SK-N-SH (cell line): ENCODE results near the gene ETV3. TPM values are rescaled to one million over a fixed set of nuclear protein-coding genes. Genes with fewer than 3 reads are reported as not detected.

Experiments used
- CTCF ChIA-PET: fragments of 300-600, 350-600 bp; formaldehyde crosslinking; extraction: SDS; loops from one replicate; lab custom pipeline; 2021; lab: Yijun Ruan, JAX
- POLR2A ChIA-PET: fragments of 350-600 bp; sonication (Branson Sonifier 250); formaldehyde crosslinking; extraction: SDS; loops from one replicate; lab custom pipeline; 2020; ENCODE audit warnings: antibody characterized with exemption, inconsistent platforms; lab: Yijun Ruan, JAX
- DNase-seq: peaks from one replicate; pipeline ENCODE4 v3.0.0; 2012
- H2AFZ ChIP-seq: fragments of 200-600 bp; sonication (generic); 2 replicates; pipeline ENCODE4 v1.8.1; 2016; ENCODE audit warnings: antibody characterized with exemption, mild to moderate bottlenecking, low read depth
- H3F3A ChIP-seq: fragments of 200-600 bp; sonication (generic); replicated peaks from 2 replicates; pipeline ENCODE3; 2016; ENCODE audit warnings: antibody characterized with exemption, mild to moderate bottlenecking; ENCODE audit not compliant: insufficient read depth
- H3K27ac ChIP-seq, 2 experiments: fragments of 200-500 bp in 1 of 2; fragments of 200-600 bp in 1 of 2; sonication (Bioruptor generic) in 1 of 2; sonication (generic), shearing (Covaris generic) in 1 of 2; 2 replicates each; pipeline versions ENCODE4 v1.5.1 to v1.6.1; 2014 to 2016; ENCODE audit warnings: low read depth in 2 of 2, inconsistent platforms in 1 of 2, low read length in 1 of 2, mild to moderate bottlenecking in 1 of 2, mixed read lengths in 1 of 2
- H3K27me3 ChIP-seq: fragments of 200-600 bp; sonication (generic), shearing (Covaris generic); 2 replicates; pipeline ENCODE4 v1.6.1; 2016; ENCODE audit warnings: mixed run types; ENCODE audit not compliant: insufficient read depth
- H3K36me3 ChIP-seq, 2 experiments: fragments of 200-500 bp in 1 of 2; fragments of 200-600 bp in 1 of 2; sonication (Bioruptor generic) in 1 of 2; sonication (generic) in 1 of 2; replicated peaks in 1 of 2; 2 replicates each; pipeline versions ENCODE3 to v1.5.1; 2014 to 2016; ENCODE audit warnings: low read length in 1 of 2, mild to moderate bottlenecking in 1 of 2; ENCODE audit not compliant: insufficient read depth in 2 of 2, control insufficient read depth in 1 of 2
- H3K4me1 ChIP-seq, 2 experiments: fragments of 200-500 bp in 1 of 2; fragments of 200-600 bp in 1 of 2; sonication (Bioruptor generic) in 1 of 2; sonication (generic), shearing (Covaris generic) in 1 of 2; 2 replicates each; pipeline versions ENCODE4 v1.5.1 to v1.6.1; 2014 to 2016; ENCODE audit warnings: low read depth in 1 of 2, low read length in 1 of 2, mixed run types in 1 of 2; ENCODE audit not compliant: insufficient read depth in 2 of 2, control insufficient read depth in 1 of 2
- H3K4me2 ChIP-seq: fragments of 200-600 bp; sonication (generic), shearing (Covaris generic); 2 replicates; pipeline ENCODE4 v1.6.1; 2017; ENCODE audit warnings: mixed run types
- H3K4me3 ChIP-seq, 2 experiments: fragments of 200-500 bp in 1 of 2; fragments of 200-600 bp in 1 of 2; sonication (Bioruptor generic) in 1 of 2; sonication (generic), shearing (Covaris generic) in 1 of 2; 2 replicates each; pipeline versions ENCODE4 v1.5.1 to v1.8.1; 2014 to 2016; ENCODE audit warnings: low read depth in 2 of 2, inconsistent platforms in 1 of 2, low read length in 1 of 2, mild to moderate bottlenecking in 1 of 2, mixed read lengths in 1 of 2, moderate library complexity in 1 of 2
- H3K79me2 ChIP-seq: fragments of 200-600 bp; sonication (generic); 2 replicates; pipeline ENCODE4 v1.8.1; 2017; ENCODE audit warnings: mild to moderate bottlenecking; ENCODE audit not compliant: insufficient read depth
- H3K9ac ChIP-seq: fragments of 200-600 bp; sonication (generic); 2 replicates; pipeline ENCODE4 v1.6.1; 2017; ENCODE audit warnings: mixed run types
- H3K9me2 ChIP-seq: fragments of 200-600 bp; sonication (generic); 2 replicates; pipeline ENCODE4 v1.6.1; 2017; ENCODE audit warnings: mixed run types
- H3K9me3 ChIP-seq: fragments of 200-600 bp; sonication (generic); 2 replicates; pipeline ENCODE4 v1.6.1; 2017; ENCODE audit warnings: mixed run types, mild to moderate bottlenecking, moderate library complexity
- H4K20me1 ChIP-seq: fragments of 200-600 bp; sonication (generic); 2 replicates; pipeline ENCODE4 v1.6.1; 2017; ENCODE audit warnings: mild to moderate bottlenecking, mixed run types; ENCODE audit not compliant: insufficient read depth
- CTCF ChIP-seq: fragments of 200-600 bp; sonication (generic); IDR thresholded peaks from 2 replicates; pipeline ENCODE4 v1.6.1; 2017; ENCODE audit warnings: antibody characterized with exemption, mild to moderate bottlenecking, moderate library complexity
- EP300 ChIP-seq, 2 experiments: IDR thresholded peaks; 2 replicates each; pipeline versions ENCODE4 v1.4.0 to v1.6.1; 2012; ENCODE audit warnings: borderline replicate concordance in 1 of 2, low read depth in 1 of 2, low read length in 1 of 2
- FOXJ3 ChIP-seq: sonication (generic); formaldehyde crosslinking; IDR thresholded peaks from 2 replicates; pipeline ENCODE4 v1.5.1; 2020; ENCODE audit warnings: mild to moderate bottlenecking, missing genetic modification reagents
- FOXM1 ChIP-seq: IDR thresholded peaks from 2 replicates; pipeline ENCODE4 v1.4.0; 2012; ENCODE audit warnings: low read depth, mild to moderate bottlenecking
- GABPA ChIP-seq: IDR thresholded peaks from 2 replicates; pipeline ENCODE4 v1.4.0; 2012; ENCODE audit warnings: low read depth, mild to moderate bottlenecking
- GATA2 ChIP-seq: sonication (generic); formaldehyde crosslinking; IDR thresholded peaks from 2 replicates; pipeline ENCODE4 v1.5.0; 2020; ENCODE audit warnings: mild to moderate bottlenecking, missing genetic modification reagents
- IRF3 ChIP-seq: fragments of 150-350 bp; IDR thresholded peaks from 2 replicates; pipeline ENCODE4 v1.6.1; 2016; ENCODE audit warnings: mild to moderate bottlenecking, low read depth, low read length
- MEF2A ChIP-seq: IDR thresholded peaks from 2 replicates; pipeline ENCODE4 v1.4.0; 2012; ENCODE audit warnings: low read depth, borderline replicate concordance
- PBX3 ChIP-seq: IDR thresholded peaks from 2 replicates; pipeline ENCODE4; 2012
- REST ChIP-seq: IDR thresholded peaks from 2 replicates; pipeline ENCODE4 v1.6.1; 2012; ENCODE audit warnings: mild to moderate bottlenecking, low read depth, low read length, moderate library complexity
- TEAD4 ChIP-seq: IDR thresholded peaks from 2 replicates; pipeline ENCODE4 v1.4.0; 2012; ENCODE audit warnings: mild to moderate bottlenecking, borderline replicate concordance; ENCODE audit not compliant: insufficient read depth
- USF1 ChIP-seq: IDR thresholded peaks from 2 replicates; pipeline ENCODE4 v1.4.0; 2012; ENCODE audit warnings: low read depth, borderline replicate concordance
- USF2 ChIP-seq: fragments of 150-350 bp; IDR thresholded peaks from 2 replicates; pipeline ENCODE4 v1.6.1; 2017; ENCODE audit warnings: antibody characterized with exemption, low read length, low read depth, borderline replicate concordance
- YY1 ChIP-seq: IDR thresholded peaks from 2 replicates; pipeline ENCODE4 v1.4.0; 2012; ENCODE audit warnings: low read depth, mild to moderate bottlenecking
- ZBTB33 ChIP-seq: IDR thresholded peaks from 2 replicates; pipeline ENCODE4 v1.4.0; 2012; ENCODE audit warnings: low read depth, borderline replicate concordance
- WGBS: methylation state at CpG from one replicate; pipeline ENCODE4 v1.1.6; 2017; ENCODE audit warnings: low lambda C conversion rate; 5-methylcytosine and 5-hydroxymethylcytosine counted together
- polyA plus RNA-seq, 3 experiments: library from polyadenylated mRNA; depleted of rRNA; stranded (reverse); fragments of >200 nt; gene quantifications; 2 replicates each; pipeline ENCODE4 v1.2.3, GENCODE V29; 2012

Gene ETV3
- polyA plus RNA-seq, 1 of the 3 experiments (the other 2 are of a cell fraction), result 5.4 TPM

GRCh38 chr1:157095551-157095950 is 42.6 kb downstream of the ETV3 start:
- Histone ChIP-seq H4K20me1 (no peaks in the 10 kb centered on the region), H3K4me1 (peaks cover 1 to 4% of the 10 kb centered on the region in 2 experiments; a peak in 2 of 4 replicates), H3K27me3 (no peaks in the 10 kb centered on the region), H3K9ac (no peak overlapping the region), H3K79me2 (no peaks in the 10 kb centered on the region), H3K27ac (no peak overlapping the region), H2AFZ (no peak overlapping the region), H3K4me3 (no peak overlapping the region), H3K4me2 (no peak overlapping the region), H3F3A (no peaks in the 10 kb centered on the region), H3K9me2 (no peaks in the 10 kb centered on the region), H3K36me3 (no peaks in the 10 kb centered on the region), H3K9me3 (no peaks in the 10 kb centered on the region)
- TF ChIP-seq FOXM1 (no peak), ZBTB33 (no peak), TEAD4 (no peak), GATA2 (CRISPR knock-in tag) (no peak), IRF3 (no peak), EP300 (IDR thresholded peaks at IDR 0.05; ENCODE audit: borderline replicate concordance in 1 of 2, low read depth in 1 of 2, low read length in 1 of 2) (no peak), REST (no peak)
- ChIA-PET CTCF (interaction anchor here (1.4 to 5.6 kb wide), 2 partner anchors 39 to 60 kb away, joined by 5 to 38 read pairs; no protein-coding TSS in a partner anchor), POLR2A (no interaction called here)
- peak; percentile 10 for DNase-seq
- WGBS, result 33% methylated on average over 2 of the region's 2 CpGs

GRCh38 chr1:157095091-157095490 is 43.1 kb downstream of the ETV3 start:
- peaks cover 6 to 7% of the 10 kb centered on the region in 2 experiments; a peak in 2 of 4 replicates for H3K4me1 ChIP-seq
- no peak overlapping the region for H3K9ac ChIP-seq
- no peaks in the 10 kb centered on the region for H3F3A ChIP-seq
- H3K9me3 ChIP-seq, result no peaks in the 10 kb centered on the region
- H3K36me3 ChIP-seq, result no peaks in the 10 kb centered on the region
- H3K9me2 ChIP-seq, result no peaks in the 10 kb centered on the region
- H4K20me1 ChIP-seq, result no peaks in the 10 kb centered on the region
- no peak overlapping the region for H3K4me3 ChIP-seq
- ChIA-PET POLR2A (no interaction called here), CTCF (interaction anchor here (1.4 to 5.6 kb wide), 2 partner anchors 40 to 60 kb away, joined by 5 to 38 read pairs; no protein-coding TSS in a partner anchor)
- H3K4me2 ChIP-seq, result no peak overlapping the region
- no peak overlapping the region for H3K27ac ChIP-seq
- WGBS, result 53% methylated on average over 4 of the region's 4 CpGs
- H2AFZ ChIP-seq, result no peak overlapping the region
- no peaks in the 10 kb centered on the region for H3K79me2 ChIP-seq
- no peaks in the 10 kb centered on the region for H3K27me3 ChIP-seq
- peak; percentile 12 for DNase-seq
- TF ChIP-seq MEF2A (no peak), FOXJ3 (CRISPR knock-in tag) (no peak), CTCF (no peak), GABPA (no peak), PBX3 (no peak), YY1 (no peak), TEAD4 (no peak), USF2 (no peak), USF1 (no peak)
